ENCODE data around the gene TDP1.

The TDP1 gene

DNA sequence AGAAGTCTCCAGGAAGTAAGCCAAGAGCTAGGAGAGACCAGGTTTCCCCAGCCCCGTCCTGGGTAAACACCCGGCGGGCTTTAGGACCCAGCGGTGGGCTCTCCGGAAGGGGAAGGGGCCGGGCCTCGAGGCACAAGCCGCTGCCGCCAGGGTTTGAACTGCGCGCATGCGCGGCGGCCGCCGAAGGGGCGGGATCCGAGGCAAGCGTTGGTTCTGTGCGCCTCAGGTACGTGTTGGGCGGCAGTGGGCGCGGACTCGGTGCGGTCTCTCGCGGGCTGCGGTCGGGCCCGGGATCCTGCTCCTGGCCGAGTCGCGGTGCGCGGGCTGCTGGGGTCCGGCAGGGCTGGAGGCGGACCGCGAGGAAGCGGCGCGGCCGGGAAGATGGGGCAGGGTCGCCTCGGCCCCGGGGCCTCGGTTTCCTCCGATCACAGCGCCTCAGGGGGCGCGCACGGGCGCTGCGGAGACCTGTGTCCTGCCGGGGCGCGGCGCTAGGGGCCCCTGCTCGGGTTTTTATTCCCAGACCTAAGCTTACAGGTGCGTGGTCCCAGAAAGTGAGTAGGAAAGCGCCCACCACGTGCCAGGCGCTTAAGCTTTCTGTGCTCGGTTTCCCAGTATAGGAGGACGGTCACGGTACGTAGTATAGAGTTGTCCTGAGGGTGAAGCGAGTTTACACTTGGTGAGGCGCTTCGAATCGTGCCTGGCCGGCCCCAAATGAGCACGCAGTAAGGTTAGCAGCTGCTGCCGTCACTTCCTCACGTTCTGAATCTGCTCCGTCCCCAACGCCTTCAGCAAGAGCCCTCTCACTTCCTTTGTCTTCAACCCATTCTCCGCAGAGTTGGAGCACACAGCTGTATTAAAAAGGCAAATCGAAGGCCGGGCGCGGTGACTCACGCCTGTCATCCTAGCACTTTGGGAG, at the start of gene TDP1:
Gene TDP1, plus strand, starts transcription at position 183 of the 916 bp plus-strand sequence. CDS start 7,188 bp downstream, outside the sequence.
- in situ Hi-C loops (cut with MboI; ENCODE audit: low sequenced_read_pairs) = no loop called here

DNA sequence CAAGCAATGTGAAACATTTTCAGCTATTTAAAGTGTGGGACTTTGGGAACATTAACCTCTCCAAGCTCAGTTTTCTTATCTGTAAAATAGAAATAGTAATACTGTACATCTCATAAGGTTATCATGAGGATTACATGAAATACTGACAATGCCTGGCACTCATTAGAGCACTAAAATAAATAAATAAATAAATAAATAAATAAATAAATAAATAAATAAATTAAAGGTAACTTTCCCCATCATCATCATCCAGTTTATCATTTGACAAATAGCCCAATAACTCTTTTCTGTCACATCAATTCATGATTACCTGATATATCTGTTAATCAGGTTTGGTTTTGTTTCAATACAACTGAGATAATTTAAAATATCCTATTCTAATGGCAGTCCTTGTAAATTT, 49.7 kb upstream of the TDP1 start:
- in situ Hi-C loops (cut with MboI; ENCODE audit: low sequenced_read_pairs) = no loop called here

DNA sequence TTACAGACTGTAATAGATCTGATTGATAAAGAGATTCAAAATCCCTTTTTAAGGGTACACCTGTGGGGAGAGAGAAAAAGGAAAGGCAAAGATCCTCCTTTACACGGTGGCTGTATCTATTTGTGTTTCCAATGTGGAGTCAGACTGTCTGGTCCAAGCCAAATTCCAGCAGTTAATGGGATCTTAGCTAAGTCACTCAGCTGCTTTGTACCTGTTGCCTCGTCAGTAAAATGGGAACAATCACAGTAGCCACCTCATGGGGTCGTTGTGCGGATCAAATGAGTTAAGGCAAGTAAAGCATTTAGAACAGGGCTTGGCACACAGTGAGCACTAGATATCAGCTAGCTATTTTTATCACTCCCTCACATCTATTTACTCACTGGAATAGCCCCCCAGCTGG, 48.1 kb upstream of the TDP1 start:
- in situ Hi-C loops (cut with MboI; ENCODE audit: low sequenced_read_pairs) = no loop called here

DNA sequence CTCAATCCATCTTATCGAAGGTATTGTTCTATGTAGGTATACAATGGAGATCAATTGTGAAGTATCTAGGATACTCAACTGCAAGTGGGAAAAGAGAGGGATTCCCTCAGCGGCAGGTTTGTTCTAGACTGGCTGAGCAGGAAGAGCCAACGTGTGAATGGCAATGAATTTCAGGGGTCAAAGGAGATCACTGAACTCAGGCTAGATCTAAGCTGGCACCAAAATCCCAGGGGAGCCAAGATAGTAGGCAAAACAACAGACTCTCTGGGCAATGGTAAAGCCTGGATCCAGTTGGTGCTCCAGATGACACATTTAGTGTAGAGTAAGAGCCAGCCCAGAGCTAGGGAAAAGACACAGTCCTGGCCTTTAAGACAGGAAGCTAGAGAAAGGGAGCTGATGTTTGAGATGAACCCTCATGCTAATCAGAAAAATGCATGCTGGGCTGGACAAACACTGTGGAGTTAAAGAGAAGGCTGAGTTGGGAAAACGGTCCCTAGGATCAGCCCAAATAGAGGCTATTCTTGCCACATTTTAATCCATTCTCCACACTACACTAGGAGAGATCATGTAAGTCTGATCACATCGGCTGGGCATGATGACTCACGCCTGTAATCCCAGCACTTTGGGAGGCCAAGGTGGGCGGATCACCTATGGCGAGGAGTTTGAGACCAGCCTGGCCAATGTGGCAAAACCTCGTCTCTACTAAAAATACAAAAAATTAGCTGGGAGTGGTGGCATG, 46.8 kb upstream of the TDP1 start:
- in situ Hi-C loops (cut with MboI; ENCODE audit: low sequenced_read_pairs) = no loop called here

DNA sequence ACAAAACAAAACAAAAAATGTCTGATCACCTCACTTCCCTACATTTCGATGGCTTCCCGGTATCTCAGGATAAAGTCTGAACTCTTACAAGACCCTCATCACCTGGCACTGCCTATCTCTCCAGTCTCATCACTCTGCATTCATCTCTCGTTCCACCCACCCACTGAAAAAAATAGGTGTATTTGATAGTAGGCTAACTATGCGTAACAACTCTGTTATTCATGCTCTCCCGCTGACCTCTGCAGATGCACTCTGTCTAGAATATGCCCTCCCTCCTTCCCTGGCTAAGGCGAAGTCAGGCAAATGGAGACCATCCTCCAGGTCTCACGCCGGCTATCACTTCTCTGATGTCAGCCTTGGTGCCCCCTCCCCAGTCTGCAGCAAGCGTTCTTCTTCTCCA, 46.1 kb upstream of the TDP1 start:
- in situ Hi-C loops (cut with MboI; ENCODE audit: low sequenced_read_pairs) = no loop called here

DNA sequence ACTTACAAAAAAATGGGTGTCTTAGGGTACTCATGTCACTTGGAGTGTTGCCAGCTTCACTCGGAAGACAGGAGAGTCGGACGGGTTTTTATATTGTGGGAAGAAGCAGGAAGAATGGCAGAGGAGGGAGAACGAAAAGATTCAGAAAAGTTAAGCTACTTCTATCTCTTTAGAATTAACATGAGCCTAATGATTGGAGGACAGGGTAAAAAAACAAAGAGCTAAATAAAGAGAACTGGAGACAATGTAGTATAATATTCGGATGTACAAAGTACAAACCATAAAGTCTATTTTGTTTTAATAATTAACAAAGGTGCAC, 45.1 kb upstream of the TDP1 start:
- in situ Hi-C loops (cut with MboI; ENCODE audit: low sequenced_read_pairs) = no loop called here

DNA sequence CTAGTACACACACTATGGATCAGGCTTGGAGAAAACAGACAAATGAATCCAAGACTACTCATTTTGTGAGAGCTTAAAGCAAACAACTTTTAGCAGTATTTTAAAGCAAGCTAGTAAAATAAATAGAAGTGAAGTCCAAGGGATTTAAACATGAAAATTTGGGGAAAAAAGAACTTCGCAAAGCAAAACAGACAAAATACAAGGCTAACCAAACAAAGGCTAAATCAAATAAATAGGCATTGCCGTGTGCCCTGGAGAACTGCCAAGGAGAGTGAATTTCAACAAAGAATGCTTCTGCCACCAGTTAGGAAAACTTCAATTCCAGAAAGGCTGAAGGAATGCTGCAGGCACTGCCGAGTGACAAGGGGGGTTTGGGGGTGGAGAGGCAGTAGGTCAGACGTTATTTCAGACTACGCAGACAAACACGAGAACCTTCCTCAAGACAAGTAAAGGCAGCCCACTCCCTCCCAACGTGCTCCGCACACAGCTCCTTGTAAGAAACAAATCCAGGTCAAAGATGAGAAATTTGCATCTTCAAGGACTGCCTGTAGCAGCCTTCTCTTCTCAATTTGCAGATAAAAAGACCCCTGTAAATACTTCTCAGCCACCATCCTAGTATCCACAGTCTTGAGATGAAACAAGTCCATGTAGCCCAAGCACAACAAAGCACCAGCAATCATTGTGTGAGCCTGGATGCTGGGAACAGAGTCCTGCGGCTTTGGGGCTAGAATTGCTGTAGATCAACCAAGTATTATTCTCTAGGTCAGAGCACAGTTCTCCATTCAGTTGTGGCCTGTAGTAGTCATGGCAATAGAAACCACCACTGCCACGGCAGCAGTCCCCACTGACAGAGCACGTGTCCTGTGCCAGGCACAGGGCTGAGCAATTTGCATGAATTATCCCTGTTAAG, 44.5 kb upstream of the TDP1 start:
- in situ Hi-C loops (cut with MboI; ENCODE audit: low sequenced_read_pairs) = no loop called here

DNA sequence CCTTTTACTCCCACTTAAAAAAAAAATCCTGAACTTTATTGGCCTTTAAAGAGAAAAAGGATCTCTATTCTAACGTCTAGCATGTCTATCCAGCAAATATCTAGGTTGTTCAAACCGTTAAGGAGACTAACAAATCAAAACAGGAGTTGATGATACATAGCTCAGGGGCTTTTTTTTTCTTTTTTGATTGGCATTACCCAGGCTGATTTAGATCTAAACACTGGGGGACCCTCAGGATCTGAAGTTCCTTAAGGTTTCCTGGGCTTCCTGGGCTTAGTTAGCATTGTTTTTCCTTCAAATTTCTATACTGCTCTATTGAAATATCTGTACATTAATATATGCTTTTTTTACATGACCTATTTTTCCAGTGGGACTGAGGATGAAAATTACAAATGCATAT, 43.5 kb upstream of the TDP1 start:
- in situ Hi-C loops (cut with MboI; ENCODE audit: low sequenced_read_pairs) = no loop called here

DNA sequence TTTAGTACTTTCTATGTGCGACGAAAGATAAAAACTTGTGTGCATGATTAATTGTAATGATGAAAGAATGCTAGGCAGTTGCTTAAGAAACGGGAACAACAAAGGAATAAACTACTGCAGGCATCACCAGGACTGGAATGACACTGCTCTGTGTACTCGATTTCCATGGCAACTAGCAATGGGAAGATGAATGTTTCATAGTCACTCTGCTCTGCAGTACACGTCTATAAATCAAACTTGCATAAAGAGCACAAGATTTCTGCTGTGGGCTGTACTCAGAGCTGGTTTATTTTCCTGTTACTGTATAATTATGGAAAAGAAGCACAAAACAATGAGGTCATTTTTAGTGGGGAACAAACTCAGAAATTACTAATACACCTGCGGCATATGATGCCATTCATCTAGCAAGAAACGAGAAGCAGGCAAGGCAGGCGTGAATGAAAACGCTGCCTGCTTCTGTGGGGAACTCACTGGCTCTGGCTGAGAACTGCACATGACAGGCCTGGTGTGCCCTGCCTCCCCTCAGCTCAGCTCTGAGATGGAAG, 43.0 kb upstream of the TDP1 start:
- in situ Hi-C loops (cut with MboI; ENCODE audit: low sequenced_read_pairs) = no loop called here

DNA sequence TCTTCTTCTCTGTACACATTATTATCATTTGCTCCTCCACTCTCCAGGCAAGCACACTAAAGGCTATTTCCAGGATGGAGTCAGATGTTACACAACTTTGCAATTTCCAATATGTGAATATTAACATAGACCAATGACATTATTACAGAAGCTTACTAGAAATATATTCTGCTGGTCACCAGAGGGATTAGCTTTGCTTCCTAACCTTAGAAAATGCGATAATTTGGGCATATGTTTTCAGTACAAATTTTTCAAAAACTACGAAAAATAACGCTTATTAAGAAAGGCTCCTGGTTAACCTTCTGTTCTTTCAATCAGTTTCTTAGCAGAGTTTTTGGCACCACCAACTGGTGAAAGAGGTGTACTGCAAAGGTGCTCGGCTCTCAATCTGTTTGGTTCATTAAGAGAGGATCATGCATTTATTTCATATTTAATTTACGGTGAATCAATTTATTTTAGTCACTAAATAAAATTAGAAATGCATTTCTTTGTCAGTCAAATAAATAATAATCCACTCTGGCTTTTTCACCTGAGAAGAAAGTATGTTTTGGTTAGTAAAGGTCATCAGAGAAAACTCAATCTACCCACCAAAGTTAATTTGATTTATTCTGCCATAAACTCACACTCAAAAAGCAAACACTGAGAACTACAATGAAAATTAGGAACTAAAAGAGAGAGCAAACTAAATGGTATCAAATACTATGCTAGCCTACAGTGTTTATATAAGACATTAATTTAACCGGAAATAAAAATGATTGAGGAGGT, 40.4 kb upstream of the TDP1 start:
- in situ Hi-C loops (cut with MboI; ENCODE audit: low sequenced_read_pairs) = no loop called here

DNA sequence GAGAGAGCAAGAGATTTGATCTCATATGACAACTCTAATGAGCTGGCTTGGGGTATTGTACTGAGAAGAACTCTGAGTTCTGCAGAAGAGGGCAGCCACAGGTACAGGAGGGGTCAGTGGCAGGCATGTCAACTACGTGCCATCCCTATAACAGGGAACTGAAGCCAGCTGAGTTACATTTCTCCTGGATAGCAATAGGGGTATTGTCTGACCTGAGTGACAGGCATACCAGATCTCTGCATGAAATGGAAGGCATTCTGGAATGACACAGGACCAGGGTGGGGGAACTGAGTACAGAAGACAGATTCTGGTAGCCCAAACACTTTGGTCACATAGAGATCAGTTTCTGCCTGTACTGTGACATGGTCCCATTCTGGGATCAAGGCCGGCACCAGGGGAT, 37.0 kb upstream of the TDP1 start:
- in situ Hi-C loops (cut with MboI; ENCODE audit: low sequenced_read_pairs) = no loop called here

DNA sequence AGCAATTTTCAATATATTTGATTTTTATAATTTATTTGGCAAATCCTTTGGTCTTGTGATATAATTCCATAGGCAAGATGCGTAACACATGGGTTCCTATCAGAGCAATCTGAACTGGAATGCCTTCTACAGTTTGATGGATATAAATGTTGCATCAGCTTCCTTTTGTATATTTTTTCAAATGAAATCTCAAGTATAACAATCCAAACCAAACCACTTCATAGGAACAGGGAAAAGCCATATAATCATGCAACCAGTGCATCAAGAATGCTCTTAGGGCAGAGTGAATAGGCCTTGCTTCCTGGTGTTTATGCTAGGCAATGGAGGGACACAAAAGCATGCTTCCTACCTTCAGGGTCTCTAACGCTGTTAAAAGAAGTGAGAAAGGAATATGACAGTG, 35.7 kb upstream of the TDP1 start:
- in situ Hi-C loops (cut with MboI; ENCODE audit: low sequenced_read_pairs) = no loop called here

DNA sequence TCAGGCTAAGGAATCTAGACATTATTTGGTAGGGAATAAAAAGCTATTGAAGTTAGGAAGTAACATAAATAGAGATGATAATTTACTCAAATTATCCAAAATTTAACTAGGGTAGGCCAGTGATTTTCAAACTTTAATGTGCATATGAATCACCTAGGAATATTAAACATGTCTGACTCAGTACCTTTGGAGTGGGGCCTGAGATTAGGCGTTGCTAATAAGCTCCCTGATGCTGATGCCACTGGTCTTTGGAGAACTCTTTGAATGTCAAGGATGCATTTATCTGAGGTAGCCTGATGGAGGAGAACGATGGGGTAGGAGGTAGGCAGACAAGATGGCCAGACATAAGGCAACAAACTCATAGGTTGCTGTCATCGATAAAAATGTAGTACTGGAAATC, 34.4 kb upstream of the TDP1 start:
- in situ Hi-C loops (cut with MboI; ENCODE audit: low sequenced_read_pairs) = no loop called here

DNA sequence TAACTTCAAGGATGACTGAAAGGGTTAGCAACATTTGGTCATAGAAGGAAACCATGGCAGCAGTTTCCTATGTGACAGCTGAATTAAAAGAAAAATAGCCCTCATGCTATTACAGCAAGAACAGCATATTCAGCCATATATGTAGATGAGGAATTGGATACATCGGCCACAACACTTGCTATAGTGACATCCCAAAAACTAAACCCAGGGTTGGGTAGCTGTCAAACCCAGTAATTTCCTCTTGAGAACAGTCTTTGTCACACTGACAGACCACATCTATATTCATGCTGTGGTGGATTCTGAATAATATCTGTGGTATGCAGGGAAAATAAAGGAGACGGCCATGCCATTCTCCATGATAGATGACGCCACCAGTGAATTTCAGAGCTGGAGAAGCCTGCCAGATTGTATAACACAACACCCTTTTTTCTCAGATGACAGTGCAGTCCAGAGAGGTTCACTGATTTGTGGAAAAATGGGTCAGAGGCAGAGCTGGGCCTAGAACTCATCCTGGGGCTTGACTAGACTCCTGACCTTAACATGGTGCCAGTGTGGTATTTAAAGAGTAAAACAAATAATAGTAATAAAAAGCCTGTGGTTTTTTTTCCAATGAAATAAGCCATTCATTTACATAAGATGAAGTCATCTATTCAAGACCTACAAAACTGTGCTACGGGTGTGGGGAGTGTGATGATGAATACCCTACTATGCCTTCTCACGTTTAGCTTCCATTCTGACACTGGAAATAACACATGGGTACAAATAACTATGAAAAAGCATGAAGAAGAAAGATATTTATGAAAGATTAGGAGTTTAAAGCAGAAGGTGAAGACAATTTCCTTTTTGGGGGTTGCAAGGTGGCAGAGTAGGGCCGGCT, 33.5 kb upstream of the TDP1 start:
- in situ Hi-C loops (cut with MboI; ENCODE audit: low sequenced_read_pairs) = no loop called here

DNA sequence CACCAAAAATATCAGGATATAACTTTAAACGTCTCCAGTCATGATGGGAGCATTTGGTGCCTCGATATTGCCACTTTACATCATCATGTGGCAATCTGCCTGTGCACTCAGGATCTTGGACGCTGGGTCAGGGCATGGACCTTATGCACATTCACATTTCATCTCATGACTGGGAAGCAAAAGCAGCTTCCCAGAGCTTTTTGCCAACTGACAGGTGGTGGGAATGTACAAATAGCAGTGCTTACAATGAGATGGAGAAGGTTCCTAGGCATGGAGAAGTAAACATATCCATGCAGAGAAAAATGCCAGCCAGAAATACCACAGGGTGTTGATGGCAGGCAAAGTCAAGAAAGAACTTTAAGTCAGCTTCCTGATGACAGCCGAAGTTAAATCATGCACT, 31.5 kb upstream of the TDP1 start:
- in situ Hi-C loops (cut with MboI; ENCODE audit: low sequenced_read_pairs) = no loop called here

DNA sequence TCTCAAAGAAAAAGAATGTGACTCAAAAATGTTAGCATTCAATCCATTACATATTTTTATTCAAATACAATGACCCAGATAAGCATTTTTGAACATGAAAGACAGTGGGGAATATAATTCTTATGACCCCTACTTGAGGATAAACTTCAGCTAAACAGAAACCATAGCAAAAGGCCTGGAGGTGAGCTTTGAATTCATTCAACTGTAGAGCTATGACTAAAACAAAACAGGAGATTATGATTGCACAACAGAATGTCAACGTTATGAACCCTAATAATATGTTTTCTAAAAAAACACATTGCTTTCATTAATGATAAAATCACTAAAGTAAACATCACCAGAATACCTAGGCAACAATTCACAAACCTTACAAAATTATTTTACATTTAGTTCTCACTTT, 29.0 kb upstream of the TDP1 start:
- in situ Hi-C loops (cut with MboI; ENCODE audit: low sequenced_read_pairs) = no loop called here

DNA sequence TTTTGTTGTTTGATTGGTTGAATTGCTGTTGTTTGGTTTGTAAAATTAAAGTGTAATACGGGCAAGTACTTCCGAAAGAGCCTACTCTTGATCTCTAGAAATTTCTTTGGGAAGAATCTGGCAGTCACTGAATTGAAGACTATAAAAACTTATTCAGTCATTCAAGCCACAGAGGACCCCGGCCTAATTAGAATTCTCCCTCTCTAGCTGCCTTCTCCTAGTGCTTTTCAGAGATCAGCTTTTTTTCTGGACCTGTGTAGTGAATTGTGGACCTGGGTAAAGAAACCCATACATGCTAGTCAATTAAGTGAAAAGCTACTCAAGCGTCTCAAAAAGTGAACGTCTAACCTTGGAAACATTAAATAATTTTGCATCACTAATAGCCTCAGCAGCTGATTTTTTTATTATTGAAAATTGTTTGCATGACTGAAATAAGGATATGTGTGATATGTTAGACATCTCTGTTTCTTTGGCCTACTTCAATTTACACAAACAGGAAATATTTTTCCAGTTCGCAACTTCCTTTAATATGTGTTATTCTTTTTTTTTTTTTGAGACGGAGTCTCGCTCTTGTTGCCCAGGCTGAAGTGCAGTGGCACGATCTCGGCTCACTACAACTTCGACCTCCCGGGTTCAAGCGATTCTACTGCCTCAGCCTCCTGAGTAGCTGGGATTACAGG, 28.4 kb upstream of the TDP1 start:
- in situ Hi-C loops (cut with MboI; ENCODE audit: low sequenced_read_pairs) = no loop called here

DNA sequence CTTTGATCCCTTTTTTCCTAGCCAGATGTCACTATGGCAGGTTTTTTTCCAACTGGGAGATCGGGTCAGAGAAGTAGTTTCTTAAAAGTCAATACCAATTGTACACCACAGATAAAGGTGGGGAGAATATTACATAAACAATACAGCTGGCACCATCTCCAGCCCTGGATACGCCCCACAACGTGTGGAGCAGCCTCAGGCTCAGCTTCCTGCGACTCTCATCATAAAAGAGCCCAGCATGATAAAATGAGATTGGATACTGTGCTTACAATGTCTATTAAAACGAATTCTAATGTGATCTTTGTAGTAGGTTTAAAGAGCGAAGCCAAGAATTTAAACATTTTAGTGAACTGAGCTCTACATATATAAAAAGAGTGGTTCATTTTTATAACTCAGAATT, 22.7 kb upstream of the TDP1 start:
- in situ Hi-C loops (cut with MboI; ENCODE audit: low sequenced_read_pairs) = no loop called here

DNA sequence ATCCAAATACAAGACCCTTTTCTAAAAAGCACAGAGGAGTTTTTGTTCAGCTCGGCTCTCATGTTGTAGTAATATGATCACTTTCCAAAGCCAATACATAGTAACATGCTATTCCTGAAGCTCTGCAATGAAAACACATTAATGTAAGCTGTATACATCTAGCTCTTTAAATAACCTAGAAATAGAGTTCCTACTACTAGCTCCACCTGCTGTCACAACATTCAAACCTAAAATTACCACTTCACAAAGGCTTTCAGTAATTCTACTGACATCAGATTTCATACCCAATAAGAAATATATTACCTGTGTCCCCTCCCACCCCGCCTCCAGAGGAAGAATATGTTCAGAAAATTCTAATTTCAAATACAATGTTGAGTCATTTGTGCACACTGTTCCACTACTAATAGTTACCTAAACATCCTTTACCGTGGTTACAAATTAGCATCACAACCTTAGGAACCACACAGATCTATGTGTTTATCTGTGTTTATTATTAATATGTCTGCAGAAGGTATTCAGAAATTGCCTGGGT, 19.0 kb upstream of the TDP1 start:
- in situ Hi-C loops (cut with MboI; ENCODE audit: low sequenced_read_pairs) = no loop called here

Data from hTERT RPE-1 (cell line).